G401 (cell line): ENCODE data around the gene IFNA4. TPM values are rescaled to one million over a fixed set of nuclear protein-coding genes. Genes with fewer than 3 reads are reported as not detected.
"Not testable (repeated sequence)": the region's sequence is repeated elsewhere in the genome, so short reads cannot be mapped to it uniquely, and the experiment has no call there.

Experiments
- DNase-seq: peaks from one replicate; pipeline ENCODE4 v3.0.0-alpha.2; 2015; ENCODE audit warnings: low spot score
- in situ Hi-C: cut with HindIII; loops from 2 replicates; pipeline ENCODE4 v1.10.0; 2016; ENCODE audit warnings: low sequenced_read_pairs, mixed read lengths
- total RNA-seq: library from RNA; depleted of rRNA; stranded (reverse); fragments of >200 nt; shearing (Covaris generic); gene quantifications from 2 replicates; pipeline ENCODE4 v1.2.3, GENCODE V29; 2014; rRNA removed

IFNA4 gene
- total RNA-seq, 1 experiment from 2014 or later = not detected

DNA sequence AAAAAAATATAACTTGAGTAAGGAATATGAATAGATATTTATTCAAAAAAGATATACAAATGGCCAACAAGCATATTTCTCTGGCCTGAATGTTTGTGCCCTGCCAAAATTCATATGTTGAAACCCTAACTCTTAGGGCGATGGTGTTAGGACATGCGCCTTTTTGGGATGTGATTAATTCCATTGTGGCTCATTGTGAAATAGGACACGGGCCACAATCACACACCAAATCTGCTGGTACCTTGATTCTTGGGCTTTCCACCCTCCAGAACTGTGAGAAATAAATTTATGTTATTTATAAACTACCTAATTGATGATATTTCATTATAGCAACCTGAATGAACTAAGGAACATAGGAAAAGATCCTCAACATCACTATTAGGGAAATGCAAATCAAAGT is 15.2 kb downstream of the IFNA4 start:
- in situ Hi-C loops = no loop called here
- DNase-seq = no peak

DNA sequence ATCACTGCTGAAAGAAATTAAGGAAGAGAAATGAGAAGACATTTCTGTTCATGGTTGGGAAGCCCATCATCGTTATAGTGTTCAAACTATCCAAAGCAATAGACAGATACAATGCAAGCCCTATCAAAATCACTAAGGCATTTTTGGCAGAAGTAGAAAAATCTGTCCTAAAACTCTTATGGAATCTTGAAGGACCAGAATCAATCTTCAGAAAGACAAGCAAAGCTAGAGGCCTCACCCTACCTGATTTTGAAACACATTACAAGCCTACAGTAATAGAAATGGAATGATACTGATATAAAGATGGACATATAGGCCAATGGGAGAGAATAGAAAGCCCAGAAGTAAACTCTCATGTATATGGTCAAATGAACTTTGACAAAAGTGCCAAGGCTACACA is 16.0 kb downstream of the IFNA4 start:
- no peak for DNase-seq
- in situ Hi-C loops = no loop called here

DNA sequence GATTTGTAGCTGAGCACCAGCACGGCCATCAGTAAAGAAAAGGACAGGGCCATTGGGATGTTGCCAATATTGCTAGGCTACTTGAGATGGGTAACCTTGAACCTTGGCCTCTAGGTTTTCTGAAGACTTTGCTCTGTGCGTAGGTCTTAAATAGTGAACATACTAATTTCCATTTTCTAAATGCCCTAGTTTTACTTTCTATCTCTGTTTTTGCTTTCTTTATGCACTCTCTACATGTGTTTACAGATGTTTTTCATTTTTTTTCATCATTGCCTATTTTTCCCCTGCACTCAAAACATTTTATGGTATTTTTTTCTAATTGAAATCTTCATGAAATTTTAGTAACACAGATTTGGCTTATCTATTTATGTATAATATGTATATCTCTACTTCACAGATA is 20.8 kb downstream of the IFNA4 start, which contains the start of gene IFNA21:
Gene IFNA21 (minus strand): TSS at position 101 of the 400 bp plus-strand sequence. CDS start 48 bp downstream, at position 53.
- DNase-seq, in situ Hi-C loops: not testable (repeated sequence)

DNA sequence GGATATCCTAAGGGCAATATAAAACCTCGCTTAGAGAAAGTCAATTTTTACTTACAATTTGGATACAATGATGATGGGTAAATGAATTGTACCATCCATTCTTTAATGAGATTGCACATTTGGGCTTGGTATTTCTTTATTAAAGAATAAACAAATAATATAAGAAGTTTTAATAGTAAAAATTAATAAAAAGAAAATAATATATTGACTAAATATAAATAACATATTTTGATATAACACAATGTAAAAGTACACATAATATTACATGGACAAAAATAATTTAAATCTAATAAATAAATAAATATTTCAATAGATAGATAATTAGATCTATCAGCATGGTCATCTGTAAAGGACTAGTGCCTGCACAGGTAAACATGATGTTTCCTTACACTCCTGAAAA is 21.9 kb downstream of the IFNA4 start:
- no peak for DNase-seq
- in situ Hi-C loops = no loop called here

DNA sequence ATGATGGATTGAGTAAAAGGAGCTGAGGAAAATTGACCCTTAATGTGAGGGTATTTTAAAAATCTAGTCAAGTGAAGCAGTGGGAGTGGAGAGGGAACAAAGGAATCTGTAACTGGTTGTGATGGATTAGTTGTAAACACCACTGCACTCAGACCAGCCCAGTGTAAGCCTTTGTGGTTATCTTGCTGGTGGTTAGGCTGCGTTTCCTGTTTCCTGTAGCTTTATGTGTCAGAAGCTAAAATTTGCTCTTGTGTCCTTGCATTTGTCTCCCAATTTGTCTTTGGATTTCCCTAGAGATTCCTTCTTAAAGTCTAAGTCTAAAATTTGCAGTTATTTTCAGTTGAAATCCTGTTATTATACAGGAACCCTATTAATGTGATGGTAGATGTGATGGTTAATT is 27.2 kb downstream of the IFNA4 start:
- in situ Hi-C loops = no loop called here
- DNase-seq = no peak

DNA sequence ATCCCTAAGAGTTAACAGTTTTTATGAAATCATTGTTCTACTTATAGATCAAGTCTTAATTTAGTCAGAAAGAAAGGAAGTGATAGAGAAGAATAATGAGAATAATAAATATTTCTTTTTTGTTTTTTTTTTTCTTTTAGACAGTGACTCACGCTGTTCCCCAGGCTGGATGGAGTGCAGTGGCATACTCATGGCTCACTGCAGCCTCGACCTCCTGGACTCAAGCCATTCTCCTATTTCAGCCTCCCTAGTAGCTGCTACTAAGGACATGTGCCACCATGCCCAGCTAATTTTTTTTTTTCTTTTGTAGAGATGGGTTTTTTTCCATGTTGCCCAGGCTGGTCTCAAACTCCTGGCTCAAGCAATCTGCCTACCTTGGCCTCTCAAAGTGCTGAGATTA is 31.9 kb downstream of the IFNA4 start:
- in situ Hi-C loops = no loop called here
- DNase-seq = no peak

DNA sequence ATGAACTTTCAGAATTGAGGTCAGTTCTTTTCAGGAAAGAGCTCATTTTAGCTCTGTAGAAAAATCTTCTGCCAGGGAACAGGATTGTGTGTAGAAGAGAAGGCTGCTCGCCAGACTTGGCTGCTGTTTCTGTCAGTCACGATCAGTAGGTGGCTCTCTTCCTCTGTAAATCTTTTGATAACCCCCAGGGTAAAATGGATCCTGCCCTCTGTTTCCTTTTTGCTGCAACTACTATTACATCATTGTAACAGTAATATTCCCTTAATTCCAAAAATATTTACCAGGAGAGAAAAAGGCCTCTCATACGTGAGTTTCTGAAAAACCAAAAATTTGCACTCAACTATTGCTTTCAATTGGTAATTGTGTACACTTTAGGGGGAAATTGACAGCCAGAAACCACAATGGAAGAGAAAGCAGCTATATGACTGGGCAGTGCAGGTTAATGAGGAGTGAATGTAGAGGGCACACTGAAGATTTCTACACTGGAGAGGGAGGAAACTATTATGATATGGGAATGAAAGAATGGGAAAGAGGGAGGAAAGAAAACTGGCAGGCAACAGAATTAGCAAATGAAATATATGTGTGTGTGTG is 33.3 kb downstream of the IFNA4 start:
- in situ Hi-C loops = no loop called here
- peak; percentile 23 for DNase-seq

DNA sequence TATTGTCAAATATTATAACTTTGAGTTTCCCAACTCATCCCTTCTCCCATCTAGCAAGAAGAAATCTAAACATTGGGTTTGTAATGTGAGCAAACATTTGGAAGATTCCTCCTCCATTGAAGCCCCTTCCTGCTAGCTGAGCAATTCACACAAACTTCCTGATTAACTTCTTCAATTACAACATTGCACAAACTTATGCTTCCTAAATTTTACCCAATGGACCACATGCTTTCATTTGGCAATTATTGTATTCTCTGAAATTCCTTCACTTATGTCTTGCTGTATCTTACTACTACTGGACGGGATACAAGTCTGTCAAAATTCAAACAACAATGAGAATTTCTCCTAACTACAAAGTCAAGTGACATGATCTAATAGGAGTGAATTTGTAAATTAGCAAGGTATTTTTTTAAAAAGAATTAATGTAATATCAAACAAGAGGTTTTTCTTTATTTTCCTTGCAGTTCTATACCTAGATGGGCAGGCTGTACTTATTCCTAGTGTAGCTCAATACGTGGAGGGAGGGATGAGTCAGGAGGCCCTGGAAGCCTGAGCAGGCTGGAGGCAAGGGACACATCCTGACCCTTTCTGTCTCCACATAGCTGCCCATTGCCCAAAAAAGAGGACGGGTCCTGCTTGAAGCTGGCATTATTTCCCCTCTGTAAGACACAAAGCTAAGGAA is 33.9 kb downstream of the IFNA4 start:
- in situ Hi-C loops = no loop called here
- DNase-seq = no peak

DNA sequence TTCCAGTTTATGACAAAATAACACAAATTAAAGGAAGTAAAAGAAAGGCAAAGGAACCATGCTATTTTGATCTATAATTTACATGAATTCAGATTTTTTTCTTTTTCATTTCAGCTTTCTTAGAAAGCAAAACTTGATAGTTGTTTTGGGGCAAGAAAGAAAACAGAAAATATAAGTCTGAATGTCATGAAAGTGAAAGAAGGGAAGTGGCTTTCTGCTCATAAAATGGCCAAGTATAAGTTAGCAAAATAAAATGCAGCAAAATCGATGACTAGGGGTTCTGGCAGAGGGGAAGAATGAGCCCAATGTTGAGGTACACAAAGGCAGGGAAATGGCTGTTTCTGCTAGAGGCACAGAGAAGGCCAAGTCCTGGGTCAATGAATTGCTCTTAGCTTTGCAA is 42.8 kb downstream of the IFNA4 start:
- in situ Hi-C loops = no loop called here
- no peak for DNase-seq

DNA sequence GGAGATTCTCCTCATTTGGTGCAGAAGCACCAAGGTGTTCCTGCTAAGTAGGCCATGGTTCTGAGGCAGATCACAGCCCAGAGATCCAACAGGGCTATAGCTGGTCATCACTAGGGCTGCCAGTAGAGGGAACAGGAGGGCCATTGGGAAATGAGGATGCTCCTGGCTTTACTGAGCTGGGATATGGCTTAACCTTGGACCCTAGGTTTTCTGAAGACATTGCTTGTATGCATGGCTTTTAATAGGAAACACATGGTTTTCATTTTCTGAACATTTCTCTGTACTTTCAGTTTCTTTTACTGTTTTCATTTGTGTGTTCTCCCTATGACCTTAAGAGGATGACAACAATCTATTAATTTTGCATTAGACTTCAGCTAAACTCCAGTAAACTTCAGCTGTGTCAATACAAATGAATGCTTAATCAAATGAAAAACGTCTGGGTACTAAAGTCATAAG is 45.9 kb downstream of the IFNA4 start, which contains the start of gene IFNW1:
Gene IFNW1 (minus strand): TSS at position 406 of the 456 bp plus-strand sequence. CDS start 262 bp downstream, at position 144.
- in situ Hi-C loops = no loop called here
- DNase-seq = no peak

DNA sequence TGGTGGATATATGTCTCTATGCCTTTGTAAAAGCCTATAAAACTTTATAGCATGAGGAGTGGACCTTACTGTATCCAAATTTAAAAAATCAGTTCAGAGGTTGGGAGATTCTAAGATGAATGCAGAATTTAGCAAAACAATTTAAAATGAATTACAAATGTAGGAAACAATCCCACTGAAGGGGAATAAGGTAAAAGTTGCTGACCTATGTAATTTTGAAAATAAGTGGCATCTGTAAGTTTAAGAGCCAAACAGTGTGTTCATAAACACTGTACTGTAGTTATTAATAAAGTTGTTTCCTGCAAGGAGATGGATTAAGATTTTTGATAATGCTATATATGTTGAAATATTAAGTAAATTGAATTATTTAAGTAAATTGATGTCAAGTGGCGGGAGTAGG is 50.4 kb downstream of the IFNA4 start:
- in situ Hi-C loops = no loop called here
- no peak for DNase-seq

Other genes with a start within 250 kb of the IFNA4 start
- not detected in 2 replicates for gene HACD4, start 155.9 kb downstream of the IFNA4 start, total RNA-seq
- gene IFNB1, start 109.6 kb downstream of the IFNA4 start, total RNA-seq = not detected in 2 replicates
- gene IFNW1, start 45.8 kb downstream of the IFNA4 start, total RNA-seq = not detected in 2 replicates
- not detected in 2 replicates for gene IFNA21, start 20.9 kb downstream of the IFNA4 start, total RNA-seq
- gene IFNA7, start 14.6 kb upstream of the IFNA4 start, total RNA-seq = not detected in 2 replicates
- not detected in 2 replicates for gene IFNA10, start 19.6 kb upstream of the IFNA4 start, total RNA-seq
- gene IFNA16, start 29.7 kb upstream of the IFNA4 start, total RNA-seq = not detected in 2 replicates
- gene IFNA17, start 40.6 kb upstream of the IFNA4 start, total RNA-seq = not detected in 2 replicates
- not detected in 2 replicates for gene IFNA14, start 52.4 kb upstream of the IFNA4 start, total RNA-seq
- not detected in 2 replicates for gene IFNA5, start 117.7 kb upstream of the IFNA4 start, total RNA-seq
- gene KLHL9, start 147.8 kb upstream of the IFNA4 start, total RNA-seq = 5.0 and 6.7 TPM in 2 replicates
- gene IFNA6, start 163.3 kb upstream of the IFNA4 start, total RNA-seq = not detected in 2 replicates
- gene IFNA13, start 180.5 kb upstream of the IFNA4 start, total RNA-seq = not detected in 2 replicates
- not detected in 2 replicates for gene IFNA2, start 197.8 kb upstream of the IFNA4 start, total RNA-seq
- gene IFNA8, start 221.5 kb upstream of the IFNA4 start, total RNA-seq = not detected in 2 replicates